Melanocyte of skin (primary cell): ENCODE measurements around the gene KLHL17. TPM values are rescaled to one million over a fixed set of nuclear protein-coding genes. Genes with fewer than 3 reads are reported as not detected.

Source experiments
- small RNA-seq, 2 donors: library from RNA; depleted of rRNA; stranded (forward); fragments of <200 nt; gene quantifications; one replicate each; pipeline ENCODE3, GENCODE V24; 2012
- total RNA-seq, 2 donors: library from RNA; depleted of rRNA; stranded (reverse); fragments of >200 nt; gene quantifications; 2 replicates each; pipeline ENCODE4 v1.2.3, GENCODE V29; 2012

KLHL17 gene
- total RNA-seq = 1 to 10 TPM; 5.7 to 8.3 TPM

DNA sequence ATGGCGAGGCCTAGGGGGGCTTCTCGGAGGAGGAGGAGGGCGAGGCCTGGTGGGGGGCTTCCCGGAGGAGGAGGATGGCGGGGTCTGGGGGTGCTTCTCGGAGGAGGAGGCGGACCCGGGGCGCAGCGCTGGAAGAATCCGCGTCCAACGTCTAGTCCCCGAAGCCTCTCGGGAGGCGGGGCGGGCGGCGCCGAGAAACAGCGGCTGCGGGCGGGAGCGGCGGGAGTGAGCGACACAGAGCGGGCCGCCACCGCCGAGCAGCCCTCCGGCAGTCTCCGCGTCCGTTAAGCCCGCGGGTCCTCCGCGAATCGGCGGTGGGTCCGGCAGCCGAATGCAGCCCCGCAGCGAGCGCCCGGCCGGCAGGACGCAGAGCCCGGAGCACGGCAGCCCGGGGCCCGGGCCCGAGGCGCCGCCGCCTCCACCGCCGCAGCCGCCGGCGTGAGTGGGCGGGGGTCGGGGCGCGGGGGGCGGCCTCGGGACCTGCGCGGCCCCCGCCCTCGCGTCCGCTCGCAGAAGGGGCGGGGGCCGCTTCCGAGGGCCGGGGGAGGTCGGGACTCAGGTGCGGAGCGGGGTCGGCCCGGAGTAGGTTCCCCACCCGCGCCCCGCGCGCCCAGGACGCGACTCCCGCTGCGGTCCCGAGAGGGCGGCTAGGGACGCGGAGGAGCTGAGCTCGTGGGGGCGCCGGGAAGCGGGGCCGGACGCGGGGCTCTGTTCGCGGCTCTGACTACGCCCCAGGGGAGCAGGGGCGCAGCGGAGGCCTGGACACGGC lies at the start of gene KLHL17:
Gene KLHL17 (plus strand): TSS at position 222 of the 769 bp plus-strand sequence. CDS start 110 bp downstream, at position 332.

DNA sequence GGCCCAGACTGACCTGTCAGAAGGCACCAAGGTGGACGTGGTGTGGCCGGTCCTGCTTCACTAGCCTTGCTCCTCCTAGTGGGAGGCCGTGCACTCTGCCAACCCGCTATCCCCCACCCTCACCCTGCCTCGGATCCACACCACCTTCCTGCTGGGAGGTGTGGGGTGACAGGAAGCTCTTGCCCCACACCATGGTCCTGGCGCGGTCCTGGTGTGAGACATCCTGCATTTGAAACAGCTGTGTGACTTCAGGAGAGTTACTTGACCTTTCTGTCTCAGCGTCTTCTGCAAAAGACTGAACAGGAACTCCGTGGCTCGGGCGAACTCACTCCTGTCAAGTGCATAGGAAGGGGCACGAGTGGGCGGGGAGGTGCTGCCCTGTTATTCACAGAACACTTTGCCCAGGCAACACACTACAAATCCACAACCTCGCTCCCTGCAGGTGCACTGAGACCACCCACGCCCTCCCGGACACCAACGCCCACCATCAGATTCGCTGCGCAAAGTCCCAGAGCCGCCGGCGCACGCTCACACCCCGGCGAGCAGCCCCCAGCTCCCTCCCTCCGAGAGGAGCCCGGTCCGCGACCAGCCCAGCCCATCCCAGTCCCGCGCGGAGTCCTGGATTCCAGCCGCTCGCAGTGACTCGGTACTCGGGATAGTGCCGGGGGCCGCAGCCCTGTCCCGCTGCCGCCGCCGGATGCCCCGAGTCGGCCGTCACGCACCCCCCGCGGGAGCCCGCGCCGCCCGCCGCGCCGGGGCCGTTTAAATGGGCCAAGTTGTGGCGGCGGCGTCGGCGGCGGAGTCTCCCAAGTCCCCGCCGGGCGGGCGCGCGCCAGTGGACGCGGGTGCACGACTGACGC lies 37.0 kb upstream of the KLHL17 start, which contains the start of gene SAMD11:
Gene SAMD11 (plus strand): TSS at position 793 of the 860 bp plus-strand sequence. CDS start 509 bp downstream, outside the sequence.

GRCh38 chr1:958823-959730 lies 1.3 kb upstream of the KLHL17 start, which contains the start of gene NOC2L:
Gene NOC2L (minus strand): TSS chr1:959256. CDS start chr1:959240, 16 bp downstream.

DNA sequence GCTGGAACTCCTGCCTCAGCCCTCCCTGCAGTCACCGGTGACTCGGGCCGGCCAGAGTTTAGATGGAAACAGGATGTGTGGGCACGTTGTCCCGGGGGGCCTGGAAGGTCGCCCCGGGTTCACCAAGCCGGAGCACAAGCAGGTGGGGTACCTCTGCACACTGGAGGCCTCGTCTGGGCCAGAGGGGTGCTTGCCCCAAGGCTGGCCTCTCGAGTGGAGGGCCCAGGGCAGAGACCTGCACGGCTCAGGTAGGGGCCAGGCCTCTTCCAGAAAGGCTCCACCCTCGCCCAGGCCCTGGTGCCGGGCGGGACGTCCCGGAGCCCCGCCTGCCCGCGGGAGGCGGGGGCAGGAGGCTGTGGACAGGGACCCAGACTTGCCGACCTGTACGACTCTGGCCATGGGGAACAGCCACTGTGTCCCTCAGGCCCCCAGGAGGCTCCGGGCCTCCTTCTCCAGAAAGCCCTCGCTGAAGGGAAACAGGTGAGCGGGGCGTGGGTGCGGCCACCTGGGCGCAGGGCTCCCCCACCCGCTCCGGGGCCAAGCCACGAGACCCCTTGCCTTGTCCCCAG lies 5.8 kb downstream of the KLHL17 start, which contains the start of gene PLEKHN1:
Gene PLEKHN1 (plus strand): TSS at position 348 of the 569 bp plus-strand sequence. CDS start 50 bp downstream, at position 398.

GRCh38 chr1:981955-982558 lies 21.7 kb downstream of the KLHL17 start, which contains the start of gene PERM1:
Gene PERM1 (minus strand): TSS chr1:982093. CDS start chr1:981029, 1,064 bp downstream.

GRCh38 chr1:999725-1000356 lies 39.5 kb downstream of the KLHL17 start, which contains the start of gene HES4:
Gene HES4 (minus strand): TSS chr1:1000097. CDS start chr1:999973, 124 bp downstream.

GRCh38 chr1:1013105-1013921 lies 52.9 kb downstream of the KLHL17 start, which contains the start of gene ISG15:
Gene ISG15 (plus strand): TSS chr1:1013497. CDS start chr1:1013574, 77 bp downstream.

Small RNA genes within 50 kb of the gene (small RNA-seq; reads per million reads assigned to genes)
- gene AL645608.3 (0 reads per million in 2 donors), gene AL645608.4 (0 reads per million in 2 donors)

Other genes starting within 250 kb of the KLHL17 start
- gene SAMD11, start 36.7 kb upstream of the KLHL17 start, total RNA-seq = under 1 TPM in 1 of 2 donors, not detected in 1; under 0.01 TPM
- 100 to 1,000 TPM in 1 of 2 donors, 10 to 100 TPM in 1; 71.9 to 120 TPM for gene NOC2L, start 1.3 kb upstream of the KLHL17 start, total RNA-seq
- under 1 TPM in 1 of 2 donors, not detected in 1; 0.67 TPM for gene PLEKHN1, start 5.9 kb downstream of the KLHL17 start, total RNA-seq
- not detected for gene PERM1, start 21.5 kb downstream of the KLHL17 start, total RNA-seq
- 10 to 100 TPM; 32.0 to 57.1 TPM for gene HES4, start 39.5 kb downstream of the KLHL17 start, total RNA-seq
- 1,000 to 10,000 TPM; 2,813 to 2,877 TPM for gene ISG15, start 52.9 kb downstream of the KLHL17 start, total RNA-seq
- gene AGRN, start 59.5 kb downstream of the KLHL17 start, total RNA-seq = 100 to 1,000 TPM in 1 of 2 donors, 10 to 100 TPM in 1; 80.3 to 113 TPM
- not detected for gene RNF223, start 113.7 kb downstream of the KLHL17 start, total RNA-seq
- gene C1orf159, start 155.5 kb downstream of the KLHL17 start, total RNA-seq = 10 to 100 TPM in 1 of 2 donors, 1 to 10 TPM in 1; 8.6 to 12.0 TPM
- not detected for gene TTLL10, start 213.3 kb downstream of the KLHL17 start, total RNA-seq
- under 1 TPM in 1 of 2 donors, not detected in 1; 0.34 TPM for gene TNFRSF18, start 246.0 kb downstream of the KLHL17 start, total RNA-seq